Glomerular visceral epithelial cell (primary cell): Measurements from ENCODE around the gene C5orf46.
A peak's percentile ranks its signal among the peaks of the same experiment; 100 is the strongest.
"Not testable (repeated sequence)": the region's sequence is repeated elsewhere in the genome, so short reads cannot be mapped to it uniquely, and the experiment has no call there.

Source experiments
- DNase-seq: peaks from one replicate; pipeline ENCODE4 v3.0.0-alpha.2; 2016; ENCODE audit errors: extremely low spot score

The C5orf46 gene

DNA sequence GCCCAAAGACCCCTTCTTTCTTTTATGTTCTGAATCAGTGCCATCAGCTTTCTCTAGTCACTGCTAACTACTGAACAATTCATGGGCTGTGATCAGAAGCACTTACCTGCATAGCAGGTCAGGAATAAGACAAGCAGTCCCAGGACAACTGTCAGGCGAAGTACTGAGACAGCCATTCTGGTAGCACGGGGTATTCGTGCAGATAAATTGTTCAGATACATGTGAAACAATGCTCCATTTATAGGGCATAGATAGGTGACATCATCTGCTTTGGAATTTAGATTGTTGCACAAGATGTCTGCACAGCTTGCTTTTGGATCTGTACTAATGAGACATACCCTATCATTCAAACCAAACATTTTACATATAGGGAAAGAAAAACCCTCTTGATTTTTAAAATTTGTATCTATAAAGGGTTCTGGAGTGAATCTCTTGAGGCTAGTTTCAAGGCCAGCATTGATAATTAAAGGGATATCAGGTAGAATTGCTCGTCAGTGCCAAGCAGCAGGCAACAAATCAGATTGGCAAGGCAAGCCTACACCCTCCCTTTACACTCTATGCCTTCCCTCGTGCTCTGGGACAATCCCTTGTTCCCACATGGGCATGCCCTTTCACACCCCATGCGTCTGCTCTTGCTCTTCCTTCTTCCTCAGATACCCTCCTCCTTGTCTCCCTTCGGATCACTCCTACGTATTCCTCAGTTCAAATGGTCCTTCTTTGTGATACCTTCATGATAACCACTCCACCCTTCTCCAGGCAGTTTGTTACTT is at the start of gene C5orf46:
Gene C5orf46 (minus strand): TSS at position 213 of the 770 bp plus-strand sequence. CDS start 37 bp downstream, at position 176.
- DNase-seq = no peak

DNA sequence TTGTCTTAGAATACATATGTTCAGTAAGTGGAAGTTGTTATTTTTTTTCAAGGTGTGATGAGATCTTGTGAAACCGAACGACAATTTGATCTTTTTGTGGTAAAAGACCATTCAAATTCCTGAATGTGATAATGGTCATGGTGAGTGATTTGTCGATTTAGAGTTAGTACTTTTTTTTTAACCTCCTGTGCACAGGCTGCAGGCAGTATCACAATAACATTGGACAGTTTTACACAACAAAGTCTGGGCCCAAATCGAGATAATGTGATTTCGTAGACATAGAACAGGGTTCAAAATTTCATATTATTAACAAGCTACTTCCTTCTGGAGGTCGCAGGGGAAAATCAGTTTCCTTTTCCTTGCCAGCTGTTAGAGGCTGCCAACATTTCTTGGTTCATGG is 48.6 kb upstream of the C5orf46 start:
- DNase-seq = no peak

- DNase-seq = peak; percentile 39
Observed at GRCh38 chr5:147949711-147950573, 43.6 kb upstream of the C5orf46 start.

DNA sequence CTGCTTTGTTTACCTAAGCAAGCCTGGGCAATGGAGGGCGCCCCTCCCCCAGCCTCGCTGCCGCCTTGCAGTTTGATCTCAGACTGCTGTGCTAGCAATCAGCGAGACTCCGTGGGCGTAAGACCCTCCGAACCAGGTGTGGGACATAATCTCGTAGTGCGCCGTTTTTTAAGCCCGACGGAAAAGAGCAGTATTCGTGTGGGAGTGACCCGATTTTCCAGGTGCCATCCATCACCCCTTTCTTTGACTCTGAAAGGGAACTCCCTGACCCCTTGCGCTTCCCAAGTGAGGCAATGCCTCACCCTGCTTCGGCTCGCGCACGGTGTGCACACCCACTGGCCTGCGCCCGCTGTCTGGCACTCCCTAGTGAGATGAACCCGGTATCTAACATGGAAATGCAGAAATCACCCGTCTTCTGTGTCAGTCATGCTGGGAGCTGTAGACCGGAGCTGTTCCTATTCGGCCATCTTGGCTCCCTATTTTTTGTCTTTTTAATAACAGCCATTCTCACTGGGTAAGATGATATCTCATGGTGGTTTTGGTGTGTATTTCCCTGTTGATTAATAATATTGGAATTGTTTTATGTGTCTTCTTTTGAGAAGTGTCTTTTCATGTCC is 40.4 kb upstream of the C5orf46 start:
- not testable (repeated sequence) for DNase-seq

DNA sequence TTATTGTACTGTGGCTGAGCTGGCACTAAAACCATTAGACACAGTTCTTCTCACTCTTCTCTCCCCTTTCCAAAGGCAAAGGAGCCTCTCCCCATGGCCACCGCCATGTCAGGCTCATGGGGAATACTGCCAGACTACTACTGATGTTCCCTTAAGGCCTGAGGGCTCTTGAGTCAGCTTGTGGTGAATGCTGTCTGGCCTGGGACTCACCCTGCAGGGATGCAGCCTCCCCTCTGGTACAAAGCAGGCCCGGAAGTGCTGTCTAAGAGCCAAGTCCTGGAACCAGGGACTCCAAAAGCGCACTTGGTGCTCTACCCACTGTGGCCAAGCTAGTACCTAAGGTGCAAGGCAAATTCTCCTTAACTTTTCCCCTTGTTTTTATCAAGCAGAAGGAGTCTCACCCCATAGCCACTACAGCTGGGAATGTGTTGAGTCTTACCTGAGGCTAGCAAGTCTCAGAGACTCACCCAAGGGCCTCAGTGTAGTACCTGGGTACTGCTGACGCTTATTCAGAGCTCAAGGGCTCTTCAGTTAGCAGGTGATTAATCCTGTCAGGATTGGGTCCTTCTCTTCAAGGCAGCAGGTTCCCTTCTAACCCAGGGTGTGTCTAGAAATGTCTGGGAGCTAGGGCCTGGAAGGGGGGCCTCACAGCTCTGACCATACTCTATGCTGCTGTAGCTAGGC is 33.2 kb upstream of the C5orf46 start:
- no peak for DNase-seq

GRCh38 chr5:147935032-147935431 is 28.7 kb upstream of the C5orf46 start:
- peak; percentile 15 for DNase-seq

- DNase-seq = no peak
Observed at GRCh38 chr5:147930769-147931168, 24.4 kb upstream of the C5orf46 start.

DNA sequence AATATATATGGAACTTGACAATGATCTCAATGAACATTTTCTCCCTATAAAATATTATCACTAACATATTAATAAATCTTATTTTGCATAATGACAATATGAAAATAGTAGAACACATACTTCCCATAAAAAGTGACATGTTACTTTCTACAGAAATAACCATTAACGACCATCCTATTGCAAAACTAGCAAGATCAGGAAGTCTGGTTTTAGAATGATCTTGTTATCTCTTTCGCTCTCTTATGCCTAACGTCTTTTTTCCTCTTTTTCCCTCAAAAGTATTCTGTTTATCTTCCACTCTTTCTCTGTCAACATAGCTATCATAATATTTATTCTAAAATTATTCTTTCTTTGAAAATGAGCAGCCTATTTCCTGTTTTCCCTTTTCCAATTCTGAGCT is 21.6 kb upstream of the C5orf46 start:
- no peak for DNase-seq

DNA sequence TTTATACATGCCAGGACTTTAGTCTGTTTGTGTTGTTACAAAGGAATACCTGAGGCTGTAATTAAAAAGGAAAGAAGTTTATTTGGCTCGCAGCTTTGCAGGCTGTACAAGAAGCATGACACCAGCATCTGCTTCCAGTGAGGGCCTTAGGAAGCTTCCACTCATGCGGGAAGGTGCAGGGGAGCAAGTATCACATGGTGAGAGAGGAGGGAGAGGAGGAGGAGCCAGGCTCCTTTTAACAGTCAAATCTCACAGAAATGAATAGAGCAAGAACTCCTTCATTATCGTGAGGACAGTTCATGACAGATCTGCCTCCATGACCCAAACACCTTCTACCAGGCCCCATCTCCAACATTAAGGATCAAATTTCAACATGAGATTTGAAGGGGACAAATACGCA is 18.7 kb upstream of the C5orf46 start:
- no peak for DNase-seq

GRCh38 chr5:147921136-147921535 is 14.8 kb upstream of the C5orf46 start:
- DNase-seq = no peak

GRCh38 chr5:147920420-147921030 is 14.2 kb upstream of the C5orf46 start:
- no peak for DNase-seq

GRCh38 chr5:147918899-147919298 is 12.6 kb upstream of the C5orf46 start:
- DNase-seq = no peak

GRCh38 chr5:147918101-147918685 is 11.9 kb upstream of the C5orf46 start:
- no peak for DNase-seq

GRCh38 chr5:147913786-147914185 is 7.4 kb upstream of the C5orf46 start:
- DNase-seq = no peak

DNA sequence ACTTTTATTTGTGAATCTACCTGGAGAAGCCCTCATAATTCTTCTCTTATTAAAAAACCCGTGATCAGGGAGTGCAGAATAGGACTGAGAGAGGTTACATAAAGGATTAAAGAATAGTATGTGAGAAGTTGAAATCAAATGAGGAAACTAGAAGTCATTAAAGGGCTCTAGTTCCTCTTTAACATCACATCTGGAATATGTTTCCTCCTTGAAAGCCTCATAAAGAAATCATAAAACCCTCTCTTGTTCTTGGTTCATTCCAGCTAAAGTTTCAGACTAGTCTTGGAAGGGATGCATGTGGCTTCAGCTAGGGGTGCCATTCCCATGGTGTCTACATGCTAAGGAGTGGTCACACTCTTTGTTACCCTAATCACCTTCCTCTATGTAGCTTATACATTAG is 5.7 kb upstream of the C5orf46 start:
- no peak for DNase-seq

GRCh38 chr5:147911427-147911826 is 5.1 kb upstream of the C5orf46 start:
- no peak for DNase-seq

DNA sequence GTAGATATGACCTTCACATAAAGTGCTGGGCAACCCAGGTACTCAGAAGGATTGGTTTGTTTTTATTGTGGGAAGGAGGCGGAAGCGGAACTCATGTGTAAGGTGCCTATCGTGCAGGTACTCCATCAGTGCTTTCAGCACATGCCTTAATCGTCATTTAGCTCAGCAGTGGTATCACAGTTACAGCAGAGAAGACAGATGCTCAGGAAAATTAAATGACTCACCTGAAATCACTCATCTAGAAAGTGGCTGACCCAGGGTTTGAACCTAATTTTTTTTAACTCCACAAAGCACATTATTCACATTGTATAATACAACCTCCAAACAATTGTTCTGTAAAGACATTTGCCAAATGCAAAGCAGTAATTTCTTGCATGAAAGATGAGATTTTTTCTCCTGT is 2.2 kb downstream of the C5orf46 start:
- DNase-seq = no peak

DNA sequence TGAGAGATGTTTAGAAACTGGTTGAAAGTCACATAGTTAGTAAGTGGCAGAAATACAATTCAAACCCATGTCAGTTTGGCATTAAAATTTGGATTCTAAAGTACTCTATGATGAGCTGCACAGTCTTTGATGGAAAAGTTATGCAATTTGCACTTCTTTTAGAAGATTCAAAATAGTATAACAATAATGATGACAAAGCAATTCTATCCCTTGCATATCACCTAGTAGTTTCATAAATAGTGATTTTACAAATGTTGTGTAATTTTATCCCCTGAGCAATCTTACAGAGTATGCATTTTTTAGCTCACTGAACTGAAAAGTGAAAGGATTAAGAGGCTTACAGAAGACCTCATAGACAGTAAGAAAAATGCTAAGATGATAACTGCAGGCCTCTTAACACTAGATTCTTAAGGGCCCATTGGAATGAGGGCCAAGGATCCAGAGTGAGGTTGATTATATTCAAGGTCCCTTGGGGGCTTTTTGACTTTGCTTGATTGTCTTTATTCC is 3.7 kb downstream of the C5orf46 start:
- DNase-seq = no peak

DNA sequence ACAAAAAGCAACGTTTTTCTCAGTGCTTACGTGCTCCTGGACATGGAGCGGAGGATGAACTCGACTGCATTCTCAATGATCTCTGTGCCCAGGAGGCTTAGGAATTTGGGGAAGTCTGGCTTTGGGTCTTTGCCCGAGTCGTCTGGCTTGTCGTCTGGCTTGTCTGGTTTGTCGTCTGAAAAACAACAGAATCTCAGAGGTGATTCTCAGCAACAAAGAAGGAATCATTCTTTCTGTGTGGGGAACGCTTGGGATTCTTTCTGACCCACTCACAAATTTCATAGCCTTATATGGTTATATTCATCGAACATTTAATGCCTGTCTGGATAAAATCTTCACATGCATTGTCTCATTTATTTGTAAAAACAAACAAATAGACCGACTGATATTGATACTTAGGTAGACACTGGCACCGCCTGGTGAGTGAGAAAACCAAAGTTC is 4.7 kb downstream of the C5orf46 start:
- no peak for DNase-seq

GRCh38 chr5:147898875-147899401 is 7.4 kb downstream of the C5orf46 start:
- DNase-seq = no peak

GRCh38 chr5:147895864-147896263 is 10.5 kb downstream of the C5orf46 start:
- DNase-seq = no peak
